Bronchial epithelial cell (primary cell): Measurements from ENCODE around the gene SBNO2. TPM values are rescaled to one million over a fixed set of nuclear protein-coding genes. Genes with fewer than 3 reads are reported as not detected.
A peak's percentile ranks its signal among the peaks of the same experiment; 100 is the strongest.

Experiments used
- DNase-seq: peaks from one replicate; pipeline ENCODE4 v3.0.0-alpha.2; 2010; ENCODE audit warnings: low read depth
- FAIRE-seq: peaks from 2 replicates; lab custom pipeline; 2011; peaks lifted over from hg19 to GRCh38; lab: Jason Lieb, UNC
- H3K27me3 ChIP-seq: 2 replicates; pipeline ENCODE4 v1.5.1; 2011; ENCODE audit warnings: low read length; ENCODE audit not compliant: control insufficient read depth, insufficient read depth
- H3K36me3 ChIP-seq: 2 replicates; pipeline ENCODE4 v1.5.1; 2011; ENCODE audit warnings: low read length; ENCODE audit not compliant: control insufficient read depth, insufficient read depth
- H3K4me3 ChIP-seq: 2 replicates; pipeline ENCODE4 v1.5.1; 2011; ENCODE audit warnings: mild to moderate bottlenecking, low read depth, low read length, control low read depth
- total RNA-seq: library from RNA; depleted of rRNA; stranded (reverse); fragments of >200 nt; gene quantifications from 2 replicates; pipeline ENCODE4 v1.2.1, GENCODE V29; 2014
- TF ChIP-seq, protein P1 (sequence below): IDR thresholded peaks from 2 replicates; pipeline ENCODE4 v1.5.1; 2011; ENCODE audit warnings: mild to moderate bottlenecking, moderate library complexity, low read length, control low read depth, inconsistent platforms; ENCODE audit not compliant: insufficient read depth, severe bottlenecking

The SBNO2 gene
- total RNA-seq, 1 donor from 2014 or later, result 16.8 TPM

DNA sequence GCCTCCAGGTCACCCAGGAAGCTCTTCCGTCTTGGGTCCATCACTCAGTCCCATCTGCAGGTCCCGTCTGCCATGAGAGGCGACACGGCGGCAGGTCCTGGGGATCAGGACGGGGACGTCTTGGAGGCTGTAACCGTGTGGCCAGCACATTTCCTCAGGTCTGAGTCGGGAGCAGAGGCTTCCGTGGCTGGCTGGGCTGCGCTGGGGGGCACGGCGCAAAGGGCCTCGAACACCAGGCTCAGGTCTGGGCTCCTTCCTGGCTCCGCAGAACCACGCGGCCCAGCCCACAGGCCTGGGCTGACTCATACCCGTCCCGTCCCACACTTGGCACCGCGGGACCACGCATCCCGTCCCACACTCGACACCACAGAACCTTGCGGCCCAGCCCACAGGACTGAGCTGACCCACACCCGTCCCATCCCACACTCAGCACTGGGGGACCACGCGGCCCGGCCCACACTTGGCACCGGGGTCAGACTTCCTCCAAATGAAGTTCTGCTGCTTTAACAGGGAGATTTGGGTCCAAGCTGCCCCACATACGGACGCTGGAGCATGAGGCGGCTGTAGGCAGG, 30.2 kb downstream of the SBNO2 start:
- Histone ChIP-seq H3K4me3 (no peak overlapping the region), H3K27me3 (no peaks in the 10 kb centered on the region), H3K36me3 (peaks cover 27% of the 10 kb centered on the region)
- TF ChIP-seq, protein P1, sequence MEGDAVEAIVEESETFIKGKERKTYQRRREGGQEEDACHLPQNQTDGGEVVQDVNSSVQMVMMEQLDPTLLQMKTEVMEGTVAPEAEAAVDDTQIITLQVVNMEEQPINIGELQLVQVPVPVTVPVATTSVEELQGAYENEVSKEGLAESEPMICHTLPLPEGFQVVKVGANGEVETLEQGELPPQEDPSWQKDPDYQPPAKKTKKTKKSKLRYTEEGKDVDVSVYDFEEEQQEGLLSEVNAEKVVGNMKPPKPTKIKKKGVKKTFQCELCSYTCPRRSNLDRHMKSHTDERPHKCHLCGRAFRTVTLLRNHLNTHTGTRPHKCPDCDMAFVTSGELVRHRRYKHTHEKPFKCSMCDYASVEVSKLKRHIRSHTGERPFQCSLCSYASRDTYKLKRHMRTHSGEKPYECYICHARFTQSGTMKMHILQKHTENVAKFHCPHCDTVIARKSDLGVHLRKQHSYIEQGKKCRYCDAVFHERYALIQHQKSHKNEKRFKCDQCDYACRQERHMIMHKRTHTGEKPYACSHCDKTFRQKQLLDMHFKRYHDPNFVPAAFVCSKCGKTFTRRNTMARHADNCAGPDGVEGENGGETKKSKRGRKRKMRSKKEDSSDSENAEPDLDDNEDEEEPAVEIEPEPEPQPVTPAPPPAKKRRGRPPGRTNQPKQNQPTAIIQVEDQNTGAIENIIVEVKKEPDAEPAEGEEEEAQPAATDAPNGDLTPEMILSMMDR, result no peak
- FAIRE-seq (no peak), DNase-seq (no peak)

DNA sequence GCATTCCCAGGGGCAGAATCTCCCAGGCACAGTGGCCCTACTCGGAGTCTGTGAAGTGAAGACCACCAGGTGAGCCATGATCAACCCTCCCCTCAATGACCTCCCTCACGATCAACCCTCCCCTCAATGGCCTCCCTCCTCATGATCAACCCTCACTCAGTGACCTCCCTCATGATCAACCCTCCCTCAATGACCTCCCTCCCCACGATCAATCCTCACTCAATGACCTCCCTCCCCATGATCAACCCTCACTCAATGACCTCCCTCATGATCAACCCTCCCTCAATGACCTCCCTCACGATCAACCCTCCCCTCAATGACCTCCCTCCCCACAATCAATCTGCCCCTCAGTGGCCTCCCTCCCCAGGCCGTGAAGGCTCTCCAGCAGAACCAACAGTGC, 32.1 kb downstream of the SBNO2 start:
- Histone ChIP-seq H3K27me3 (no peaks in the 10 kb centered on the region), H3K36me3 (peaks cover 25% of the 10 kb centered on the region), H3K4me3 (no peak overlapping the region)
- TF ChIP-seq, protein P1, result no peak
- FAIRE-seq (peak; percentile 100), DNase-seq (no peak)

DNA sequence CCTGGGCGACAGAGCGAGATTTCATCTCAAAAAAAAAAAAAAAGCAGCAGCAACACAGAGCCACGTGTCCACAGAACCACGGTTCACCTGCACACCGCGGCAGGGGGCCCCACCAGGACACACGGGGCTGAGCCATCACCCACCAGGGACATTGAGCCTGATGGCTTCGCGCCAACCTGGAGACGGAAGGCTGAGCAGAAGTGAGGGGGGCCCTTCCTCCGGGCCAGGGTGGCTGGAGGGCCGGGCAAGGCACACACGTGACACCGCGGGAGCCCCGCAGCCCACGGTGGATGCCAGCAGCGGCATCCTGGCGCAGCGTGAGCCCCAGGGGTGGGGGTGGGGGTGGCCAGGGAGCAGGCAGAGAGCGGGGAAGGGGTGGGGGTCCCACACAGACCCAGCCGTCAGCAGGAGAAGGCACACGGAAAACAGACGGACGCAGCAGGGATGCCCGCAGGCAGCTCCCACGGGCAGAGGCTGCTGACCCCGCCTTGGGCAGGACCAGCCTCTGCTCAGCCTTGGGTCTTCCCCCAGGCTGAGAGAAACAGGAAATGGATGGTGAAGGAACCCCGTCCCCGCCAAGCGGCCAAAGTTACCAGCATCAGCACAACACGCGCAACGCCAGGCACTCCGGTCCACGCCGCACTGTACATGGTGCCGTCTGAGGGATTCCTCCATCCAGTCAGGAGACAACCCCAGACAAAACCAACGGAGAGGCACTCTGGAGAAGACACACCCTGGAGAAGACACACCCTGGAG, 33.6 kb downstream of the SBNO2 start:
- Histone ChIP-seq H3K36me3 (peaks cover 25% of the 10 kb centered on the region), H3K27me3 (no peaks in the 10 kb centered on the region), H3K4me3 (no peak overlapping the region)
- FAIRE-seq (no peak), DNase-seq (no peak)
- TF ChIP-seq, protein P1, result no peak

DNA sequence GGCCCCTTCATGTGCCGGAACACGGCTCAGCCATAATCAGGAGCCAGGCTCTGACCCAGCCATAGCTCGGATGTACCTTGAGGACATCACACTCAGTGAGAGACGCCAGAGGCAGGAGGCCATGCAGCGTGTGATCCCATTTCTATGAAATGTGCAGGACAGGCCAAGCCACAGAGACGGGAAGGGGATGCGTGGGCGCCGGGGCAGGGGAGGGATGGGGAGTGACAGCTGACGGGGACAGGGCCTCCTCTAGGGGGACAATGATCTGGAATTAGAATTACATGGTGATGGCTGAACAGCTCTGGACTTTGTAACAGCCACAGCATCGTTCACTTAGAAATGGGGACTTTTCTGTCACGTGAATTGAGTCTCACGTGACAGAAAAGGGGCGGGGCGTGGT, 34.9 kb downstream of the SBNO2 start:
- peaks cover 24% of the 10 kb centered on the region for H3K36me3 ChIP-seq
- no peaks in the 10 kb centered on the region for H3K27me3 ChIP-seq
- no peak for FAIRE-seq
- no peak for DNase-seq
- H3K4me3 ChIP-seq, result no peak overlapping the region
- TF ChIP-seq, protein P1, result no peak

DNA sequence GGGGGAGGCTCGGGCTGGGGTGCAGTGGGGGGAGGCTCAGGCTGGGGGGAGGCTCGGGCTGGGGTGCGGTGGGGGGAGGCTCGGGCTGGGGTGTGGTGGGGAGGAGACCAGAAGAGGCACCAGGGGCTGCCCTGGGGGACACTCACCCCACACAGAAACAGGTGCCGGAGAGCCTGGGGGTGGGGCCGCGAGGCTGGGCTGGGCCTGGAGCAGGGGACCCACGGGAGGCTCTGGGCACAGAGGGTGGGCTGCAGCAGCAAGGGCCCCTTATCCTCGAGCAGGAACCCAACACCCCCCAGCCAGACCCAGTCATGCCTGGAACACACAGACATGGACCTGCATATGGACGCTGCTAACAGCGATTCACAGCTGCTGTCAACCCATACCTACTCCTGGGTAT, 35.9 kb downstream of the SBNO2 start:
- H3K36me3 ChIP-seq, result peaks cover 18% of the 10 kb centered on the region
- no peaks in the 10 kb centered on the region for H3K27me3 ChIP-seq
- FAIRE-seq (no peak), DNase-seq (no peak)
- TF ChIP-seq, protein P1, result no peak
- no peak overlapping the region for H3K4me3 ChIP-seq
